ENCODE data around the gene UBE2Q2.

- TF ChIP-seq FOXA1 (IDR thresholded peaks at IDR 0.05) (no peak), NFRKB (IDR thresholded peaks at IDR 0.05) (no peak), ELF4 (IDR thresholded peaks at IDR 0.05) (no peak), BHLHE40 (IDR thresholded peaks at IDR 0.05; ENCODE audit: borderline replicate concordance) (no peak), SUZ12 (IDR thresholded peaks at IDR 0.05) (no peak), ZNF384 (IDR thresholded peaks at IDR 0.05) (no peak)
Measured at GRCh38 chr15:75832114-75832513, 11.1 kb upstream of the UBE2Q2 start.
